GM18520 (cell line): ENCODE data around the gene VPS13D.

Experiments used
- ATAC-seq: cut with Tn5 transposase; IDR thresholded peaks from one replicate; pipeline ENCODE4 v1.9.1; 2021; ENCODE audit not compliant: unreplicated experiment

Gene VPS13D

DNA sequence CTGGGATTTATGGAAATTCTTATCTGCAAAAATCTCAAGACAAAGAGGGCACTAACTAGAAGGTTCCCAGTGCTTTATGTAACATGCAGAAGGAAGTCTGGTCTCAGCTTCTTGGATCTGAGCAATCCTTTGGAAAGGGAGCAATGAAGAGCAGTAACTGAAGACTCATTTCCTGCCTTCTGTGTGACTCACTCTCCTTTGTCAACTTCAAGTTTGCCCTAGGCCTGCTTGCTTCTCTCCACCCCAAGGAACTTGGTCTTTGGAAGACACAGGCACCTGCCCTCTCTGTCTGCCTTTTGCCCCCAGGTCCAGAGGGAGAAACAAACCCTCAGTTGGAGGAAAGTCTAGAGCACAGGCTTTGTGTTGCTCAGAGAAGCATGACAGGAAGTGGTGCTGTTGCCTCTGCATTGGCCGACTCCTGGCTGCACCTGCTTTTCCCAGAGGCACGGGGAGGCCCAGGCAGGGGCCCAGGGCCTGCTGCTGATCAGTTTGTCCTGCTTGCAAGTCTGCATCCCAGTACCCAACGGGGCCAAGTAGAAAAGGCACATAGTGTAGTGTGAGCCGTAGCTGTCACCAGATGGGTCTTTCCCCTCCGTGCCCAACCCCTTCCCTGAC is 251.0 kb downstream of the VPS13D start:
- no peak for ATAC-seq

- ATAC-seq = no peak
Observed at GRCh38 chr1:12481928-12482327, 252.1 kb downstream of the VPS13D start.

GRCh38 chr1:12482988-12483387 is 253.2 kb downstream of the VPS13D start:
- no peak for ATAC-seq

GRCh38 chr1:12485231-12486058 is 255.6 kb downstream of the VPS13D start:
- ATAC-seq = no peak

DNA sequence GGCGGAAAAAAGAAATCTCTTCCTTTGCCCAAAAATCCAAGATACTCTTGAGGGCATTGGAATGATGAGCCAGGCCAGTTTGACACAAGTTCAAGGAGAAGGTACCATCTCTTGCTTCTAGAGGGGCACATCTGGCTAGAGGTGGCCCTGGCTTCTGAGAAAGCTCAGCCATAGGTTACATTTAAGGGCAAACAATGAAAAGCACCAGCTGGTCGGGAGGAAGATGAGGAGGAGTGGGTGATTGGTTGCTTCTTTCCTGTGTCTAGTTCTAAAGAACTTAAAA is 256.2 kb downstream of the VPS13D start:
- no peak for ATAC-seq

GRCh38 chr1:12486401-12487005 is 256.7 kb downstream of the VPS13D start:
- no peak for ATAC-seq

DNA sequence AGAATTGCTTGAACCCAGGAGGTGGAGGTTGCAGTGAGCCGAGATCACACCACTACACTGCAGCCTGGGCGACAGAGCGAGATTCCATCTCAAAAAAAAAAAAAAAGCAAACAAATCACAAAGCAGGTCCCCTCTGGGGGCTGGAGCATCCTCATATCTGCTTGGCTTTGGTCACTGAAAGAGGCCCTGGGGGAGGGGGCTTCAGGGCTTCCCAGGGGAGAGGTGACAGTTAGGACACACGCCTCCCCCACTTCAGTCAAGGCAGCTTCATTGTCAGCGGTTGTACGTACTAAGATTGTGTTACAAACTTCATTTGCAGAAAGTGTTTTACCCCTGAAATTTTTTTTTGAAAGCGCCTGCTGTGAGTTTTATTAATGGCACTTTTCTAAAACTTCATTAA is 257.7 kb downstream of the VPS13D start:
- ATAC-seq = no peak

- ATAC-seq = no peak
Observed at GRCh38 chr1:12488666-12489354, 259.0 kb downstream of the VPS13D start.

GRCh38 chr1:12490532-12491142 is 260.8 kb downstream of the VPS13D start:
- no peak for ATAC-seq

DNA sequence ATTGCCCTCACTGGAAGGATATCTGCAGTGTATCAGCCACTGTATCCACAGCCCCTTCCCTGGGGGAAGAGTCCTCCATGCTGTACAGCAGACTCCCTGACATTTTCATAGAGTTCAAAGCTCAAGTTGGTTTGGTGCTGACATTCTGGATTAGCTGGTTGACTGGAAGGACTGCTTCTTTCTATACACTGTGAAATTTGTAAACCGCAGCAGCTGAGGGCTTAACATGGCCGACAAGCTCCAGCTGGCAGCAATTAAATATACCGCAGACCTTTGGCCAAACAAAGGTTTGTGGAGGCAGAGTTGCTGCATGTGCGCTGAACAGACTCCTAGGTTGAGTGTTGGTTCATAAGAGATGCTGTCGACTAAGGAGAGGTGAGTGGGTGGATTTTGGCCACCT is 261.8 kb downstream of the VPS13D start:
- ATAC-seq = no peak

- no peak for ATAC-seq
Observed at GRCh38 chr1:12495725-12496124, 265.9 kb downstream of the VPS13D start.

GRCh38 chr1:12496154-12496961 is 266.5 kb downstream of the VPS13D start:
- ATAC-seq = no peak

GRCh38 chr1:12499539-12500240 is 269.9 kb downstream of the VPS13D start:
- ATAC-seq = no peak

DNA sequence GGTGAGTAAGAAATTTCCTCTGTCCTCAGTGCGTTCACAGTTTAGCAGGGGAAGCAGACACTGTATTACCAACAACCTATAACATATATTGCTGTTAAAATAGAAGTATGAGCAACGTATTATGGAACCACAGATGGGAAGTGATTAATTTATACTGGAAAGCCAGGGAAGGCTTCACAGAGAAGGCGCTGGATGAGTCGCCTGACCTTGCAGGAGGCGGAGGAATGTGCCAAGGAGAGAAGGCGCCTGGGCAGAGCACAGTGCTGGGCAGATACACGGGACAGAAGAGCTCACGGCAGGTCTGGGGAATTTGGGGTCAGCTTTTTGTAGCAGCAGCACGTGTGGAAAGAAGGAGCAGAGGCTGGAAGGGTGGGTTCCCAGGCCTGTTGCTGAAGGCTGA is 271.8 kb downstream of the VPS13D start:
- no peak for ATAC-seq

- no peak for ATAC-seq
Observed at GRCh38 chr1:12502336-12503109, 272.7 kb downstream of the VPS13D start.

DNA sequence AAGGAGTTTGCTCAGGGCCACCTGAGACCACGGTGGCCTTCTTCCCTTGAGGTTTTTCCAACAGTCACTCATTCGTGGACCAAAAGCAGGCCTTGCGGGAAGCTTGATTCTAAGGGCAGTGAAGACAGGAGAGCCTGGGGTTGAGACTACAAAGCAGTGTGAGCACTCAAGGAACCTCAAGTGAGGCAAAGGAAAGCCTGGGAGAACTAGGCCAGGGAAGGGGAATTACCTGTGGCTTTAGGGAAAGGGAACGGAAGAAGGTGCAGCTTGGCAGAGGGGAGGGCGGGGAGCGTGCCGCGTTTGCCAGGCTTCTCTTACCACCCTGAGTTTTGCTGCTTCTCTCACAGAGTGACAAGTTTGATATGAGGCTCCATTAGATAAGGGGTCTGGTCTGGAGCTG is 273.9 kb downstream of the VPS13D start:
- no peak for ATAC-seq

- ATAC-seq = no peak
Observed at GRCh38 chr1:12504601-12505000, 274.8 kb downstream of the VPS13D start.

GRCh38 chr1:12505231-12505630 is 275.4 kb downstream of the VPS13D start:
- no peak for ATAC-seq

- no peak for ATAC-seq
Observed at GRCh38 chr1:12505639-12506280, 275.9 kb downstream of the VPS13D start.
